GM18508 (cell line): ENCODE data around the gene C16orf96.

Experiments used
- ATAC-seq: cut with Tn5 transposase; IDR thresholded peaks from one replicate; pipeline ENCODE4 v1.9.1; 2021; ENCODE audit warnings: moderate number of reproducible peaks; ENCODE audit not compliant: insufficient read depth, unreplicated experiment

Gene C16orf96

DNA sequence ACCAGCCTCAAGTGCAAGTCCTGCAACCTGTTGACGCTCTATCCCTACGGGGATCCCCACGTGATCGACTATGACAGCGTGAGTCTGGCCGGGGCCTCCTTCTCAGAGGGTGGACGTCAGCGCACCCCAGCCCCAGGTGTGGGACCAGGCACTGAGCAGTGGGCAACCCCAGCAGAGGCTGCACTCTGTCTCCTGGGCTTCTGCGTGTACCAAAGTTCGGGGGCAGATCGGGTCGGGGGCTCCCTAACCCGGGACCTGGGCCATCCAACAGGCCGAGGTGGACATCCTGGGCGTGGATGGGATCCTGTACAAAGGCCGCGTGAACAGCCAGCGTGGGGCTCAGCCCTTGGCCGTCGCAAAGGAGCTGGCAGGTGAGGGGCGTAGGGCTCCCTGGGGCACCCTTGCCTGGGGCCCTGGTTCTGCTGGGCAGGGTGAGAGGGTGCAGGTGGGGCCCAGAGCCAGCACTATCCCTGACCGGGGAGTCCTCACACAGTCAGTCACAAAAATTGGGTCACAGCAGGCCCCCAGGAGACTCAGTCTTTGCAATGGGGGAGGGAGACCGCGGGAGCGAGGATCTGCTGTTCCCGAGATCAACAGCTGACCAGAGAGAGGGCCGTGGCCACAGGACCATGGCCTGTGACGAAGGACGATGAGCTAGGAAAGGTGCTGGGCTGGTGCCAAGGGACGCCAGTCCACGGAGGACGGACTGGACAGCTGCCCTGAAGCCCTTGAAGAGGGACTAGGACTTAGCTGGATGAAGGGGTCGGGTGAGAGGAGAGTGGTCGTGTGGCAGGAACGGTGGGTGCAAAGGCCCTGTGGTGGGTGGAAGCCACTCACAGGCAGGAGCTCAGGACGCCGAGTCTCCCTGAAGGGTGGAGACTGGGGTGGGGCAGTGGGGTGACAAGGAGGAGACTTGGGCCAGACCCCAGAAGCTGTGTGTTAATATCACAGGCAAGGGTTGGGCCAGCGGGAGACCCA lies 38.6 kb downstream of the C16orf96 start:
- no peak for ATAC-seq

DNA sequence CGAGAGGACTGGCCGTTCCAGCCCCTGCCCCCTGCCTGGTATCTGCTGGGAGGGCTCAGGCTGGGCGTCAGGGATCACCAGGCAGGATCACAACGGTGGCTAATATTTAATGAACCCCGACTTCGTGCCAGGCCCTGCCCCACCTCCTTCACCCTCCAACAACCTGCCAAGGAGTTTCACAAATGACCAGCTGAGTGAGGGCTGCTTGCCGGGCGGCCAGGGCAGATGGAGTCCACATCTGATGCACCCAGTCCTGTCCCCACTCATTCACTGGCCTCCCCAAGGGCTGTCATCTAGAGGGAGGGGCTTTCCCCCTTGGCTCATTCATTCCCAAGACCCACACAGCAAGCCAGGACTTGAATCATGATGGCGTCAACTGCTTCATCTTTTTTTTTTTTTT lies 41.0 kb downstream of the C16orf96 start:
- ATAC-seq = no peak

DNA sequence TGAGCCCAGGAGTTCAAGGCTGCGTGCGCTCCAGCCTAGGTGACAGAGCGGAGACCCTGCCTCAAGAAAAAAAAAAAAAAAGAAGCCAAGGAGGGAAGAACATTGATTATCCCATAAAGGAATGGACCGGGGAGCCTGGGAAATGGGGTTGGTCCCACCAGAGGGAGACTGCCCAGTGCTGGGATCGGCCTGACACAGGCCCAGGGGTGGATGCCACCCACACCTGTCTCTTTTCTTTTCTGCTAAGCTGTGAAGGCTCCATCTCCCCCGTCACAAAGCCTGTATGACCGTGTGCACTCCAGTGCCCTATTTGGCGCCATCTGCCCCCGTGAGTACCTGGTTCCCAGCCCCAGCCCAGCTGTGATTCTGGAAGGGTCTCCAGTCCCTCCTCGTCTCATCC lies 42.9 kb downstream of the C16orf96 start:
- ATAC-seq = no peak

DNA sequence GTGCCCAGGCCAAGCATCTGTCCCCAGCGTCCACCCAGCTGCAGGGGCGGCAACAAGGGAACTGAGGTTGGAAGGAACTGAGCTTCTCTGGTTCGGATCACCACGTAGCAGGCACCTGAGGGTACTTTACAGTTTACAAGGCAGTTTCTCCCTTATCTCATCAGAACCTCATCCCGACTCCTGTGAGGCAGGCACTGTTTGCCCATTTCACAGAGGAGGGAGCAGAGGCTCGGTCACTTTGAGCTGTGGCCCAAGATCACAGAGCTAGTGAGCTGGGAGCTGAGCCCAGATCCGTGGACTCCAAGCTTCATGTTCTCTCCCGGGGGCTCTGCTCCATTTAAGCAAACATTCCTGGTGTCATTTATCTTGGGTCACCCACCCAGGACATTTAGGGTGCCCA lies 43.4 kb downstream of the C16orf96 start:
- no peak for ATAC-seq

DNA sequence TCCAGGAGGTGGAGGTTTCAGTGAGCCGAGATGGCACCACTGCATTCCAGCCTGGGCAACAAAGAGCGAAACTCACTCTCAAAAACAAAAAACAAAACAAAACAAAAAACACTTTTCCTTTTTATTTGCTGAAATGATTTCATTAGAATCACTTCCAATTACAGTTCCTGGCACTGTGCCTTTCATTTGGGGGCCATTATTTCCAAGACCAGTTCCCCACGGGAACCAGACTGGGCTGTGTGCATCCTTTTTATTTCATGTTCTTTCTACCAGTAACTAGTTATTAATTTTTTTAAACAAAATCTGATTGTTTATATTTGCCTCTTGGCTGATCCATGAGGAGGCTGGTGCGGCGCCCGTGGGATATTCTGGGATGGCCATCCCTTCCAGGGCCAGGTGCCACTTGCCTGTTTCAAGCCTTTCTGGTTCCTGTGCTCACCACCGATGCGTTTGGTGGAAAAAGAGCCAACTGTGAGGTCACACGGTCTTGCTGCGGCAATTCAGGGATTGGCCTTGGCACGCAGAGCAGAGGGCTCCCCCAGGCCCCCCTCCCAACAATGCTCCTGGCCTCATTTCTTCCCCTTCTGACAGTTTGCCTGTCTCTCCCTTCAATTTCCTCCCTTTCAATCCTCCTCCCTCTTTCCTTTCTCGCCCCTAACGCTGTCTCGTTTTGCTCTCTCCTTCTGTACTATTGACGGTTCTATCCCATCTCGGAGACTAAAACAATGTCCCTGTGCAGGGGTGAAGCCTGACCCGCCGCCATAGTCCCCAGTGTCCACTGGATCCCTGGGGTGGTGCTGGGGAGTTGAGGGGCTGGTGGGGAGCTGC lies 45.1 kb downstream of the C16orf96 start:
- ATAC-seq = no peak

DNA sequence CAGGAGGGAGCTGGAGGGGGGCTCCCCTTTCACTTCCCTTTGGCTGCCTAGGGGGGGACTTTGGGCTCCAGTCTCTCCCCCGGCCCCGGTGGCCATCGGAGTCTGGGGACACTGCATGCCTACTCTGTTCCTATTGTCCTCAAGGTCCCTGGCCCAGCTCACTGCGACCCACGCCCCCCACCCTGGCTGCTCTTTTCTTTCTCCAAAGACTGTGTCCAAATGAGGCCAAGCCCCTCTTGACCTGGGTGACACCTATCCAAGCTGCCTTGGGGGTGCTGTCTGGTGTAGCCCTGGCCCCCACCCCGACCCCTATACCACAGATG lies 45.7 kb downstream of the C16orf96 start:
- no peak for ATAC-seq

DNA sequence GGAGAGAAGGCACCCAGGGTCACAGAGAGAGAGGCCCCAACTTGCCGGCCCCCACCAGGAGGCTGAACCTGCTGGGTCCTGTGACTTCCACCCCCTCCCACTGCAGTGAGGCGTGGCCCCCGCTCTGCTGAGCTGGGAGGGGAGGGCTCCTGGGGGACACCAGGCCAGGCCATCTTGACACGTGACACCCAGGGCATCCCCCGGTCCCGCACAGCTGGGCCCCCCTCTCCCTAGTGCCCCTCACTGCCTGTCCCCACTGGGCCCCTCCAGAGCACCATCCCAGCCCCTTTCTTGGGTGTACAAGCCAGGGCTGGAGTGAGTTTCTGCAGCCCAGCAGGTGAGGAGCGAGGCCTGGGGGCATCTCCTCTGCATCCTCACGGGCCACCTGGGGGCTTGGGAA lies 46.2 kb downstream of the C16orf96 start:
- no peak for ATAC-seq

DNA sequence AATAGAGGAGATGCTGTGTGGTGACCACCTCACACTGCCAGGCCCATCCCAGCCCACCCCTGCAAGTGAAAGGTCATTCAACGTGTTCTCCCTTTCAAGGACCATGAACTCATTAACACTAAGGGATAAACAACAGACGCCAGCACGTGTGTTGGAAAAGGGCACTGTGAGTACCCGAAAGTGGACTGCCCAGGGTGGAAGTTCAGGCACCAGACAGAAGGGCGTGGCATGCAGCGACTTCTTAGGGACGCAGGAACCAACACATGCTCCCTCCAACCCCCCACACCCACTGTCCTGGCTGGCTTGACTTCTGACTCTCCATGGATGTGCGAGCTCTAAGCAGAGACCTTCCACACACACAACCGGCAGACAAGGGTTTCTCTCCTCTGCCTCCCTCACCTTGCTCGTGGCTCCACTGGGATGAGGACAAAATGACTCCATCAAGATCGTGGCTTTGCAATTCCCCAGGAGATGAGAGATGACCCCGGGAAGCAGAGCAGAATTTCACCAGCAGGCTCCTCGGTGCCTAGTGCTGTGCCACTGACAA lies 47.6 kb downstream of the C16orf96 start:
- ATAC-seq = no peak

DNA sequence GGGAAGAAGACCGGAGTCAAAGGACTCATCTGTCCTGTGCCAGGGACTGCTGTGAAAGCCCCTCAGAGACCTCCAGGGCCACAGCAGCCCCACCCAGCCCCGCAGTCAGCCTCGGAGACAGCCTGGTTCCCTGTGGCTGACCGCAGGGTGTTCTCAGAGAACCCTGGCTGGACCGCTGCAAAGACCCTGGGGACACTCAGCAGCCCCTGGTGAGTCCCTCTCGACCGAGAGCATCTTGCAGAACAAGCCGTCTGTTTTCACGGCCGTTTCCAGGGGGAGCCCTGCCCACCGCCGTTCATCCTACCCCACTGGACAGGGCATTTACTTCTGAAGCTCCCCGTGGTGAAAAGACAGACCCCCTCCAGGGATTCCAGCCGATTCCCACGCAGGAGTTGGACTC lies 48.3 kb downstream of the C16orf96 start:
- no peak for ATAC-seq

DNA sequence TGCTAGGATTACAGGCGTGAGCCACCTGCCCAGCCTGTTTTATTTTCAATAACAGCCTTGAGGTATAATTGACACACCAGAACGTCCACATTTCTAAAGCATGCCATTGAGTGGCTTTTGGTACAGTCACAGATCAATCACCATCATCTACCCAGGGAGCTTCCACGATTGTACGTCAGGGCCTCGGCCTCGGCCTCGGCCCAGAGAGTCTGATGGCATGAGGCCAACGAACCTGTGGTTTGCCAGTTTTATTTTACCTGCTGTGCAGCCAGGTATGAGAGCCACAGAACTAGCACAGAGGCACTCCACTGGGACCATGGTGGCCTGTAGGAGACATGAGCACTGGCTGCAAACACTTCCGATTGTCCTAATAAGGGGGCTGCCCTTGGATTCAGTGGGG lies 50.2 kb downstream of the C16orf96 start:
- no peak for ATAC-seq

DNA sequence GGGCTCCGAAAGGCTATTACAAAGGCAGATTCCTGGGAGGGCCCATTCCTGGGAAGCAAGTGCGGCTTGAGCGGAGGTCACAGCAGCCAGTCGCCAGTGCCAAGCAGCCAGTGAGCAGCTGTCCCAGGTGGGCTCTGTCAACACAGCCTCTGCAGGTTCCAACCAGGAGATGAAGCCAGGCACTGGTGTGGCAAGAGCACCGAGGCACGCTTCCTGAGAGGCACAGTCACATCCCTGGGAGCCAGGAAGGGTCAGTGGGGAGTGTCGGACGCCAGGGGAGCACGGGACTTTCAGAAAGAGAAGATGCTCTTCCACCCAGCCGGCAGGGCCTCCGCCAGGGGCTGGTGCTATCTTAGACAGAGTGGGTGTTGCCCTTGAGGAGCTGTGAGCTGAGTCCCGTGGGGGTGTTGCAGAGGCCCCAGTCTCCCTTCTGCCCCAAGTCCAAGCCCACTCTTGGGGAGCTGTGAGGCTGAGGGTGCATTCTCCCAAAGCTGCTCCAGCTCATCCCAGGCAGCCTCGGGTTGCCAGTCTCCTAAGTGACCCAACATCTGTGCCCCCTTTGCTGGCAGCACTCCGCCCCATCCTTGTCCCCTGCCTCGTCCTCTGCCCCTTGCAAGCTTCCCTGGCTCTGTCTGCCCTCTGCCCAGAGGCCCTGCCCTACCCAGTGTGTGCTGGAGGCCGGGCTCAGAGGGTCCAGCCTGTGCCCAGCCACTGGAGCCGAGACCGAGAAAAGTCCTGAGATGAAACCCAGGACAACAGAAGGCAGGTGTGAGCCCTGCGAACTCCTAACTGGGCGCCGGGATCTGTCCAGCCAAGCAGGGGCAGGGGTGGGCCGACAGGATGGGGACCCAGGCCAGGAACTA lies 51.9 kb downstream of the C16orf96 start:
- no peak for ATAC-seq

DNA sequence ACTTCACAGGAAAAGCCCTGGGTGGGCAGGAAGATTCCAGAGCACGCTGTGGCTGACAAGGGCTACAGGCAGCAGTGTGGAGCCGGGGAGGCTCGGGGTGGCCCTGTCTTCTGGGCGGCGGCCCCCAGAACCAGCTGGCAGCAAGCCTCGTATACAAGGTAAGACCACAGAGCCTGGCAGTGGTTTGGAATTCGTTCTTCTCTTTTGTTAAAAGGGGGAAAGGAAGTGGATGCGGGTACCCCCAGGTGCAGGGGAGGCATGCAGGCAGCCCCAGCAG lies 52.5 kb downstream of the C16orf96 start:
- no peak for ATAC-seq

DNA sequence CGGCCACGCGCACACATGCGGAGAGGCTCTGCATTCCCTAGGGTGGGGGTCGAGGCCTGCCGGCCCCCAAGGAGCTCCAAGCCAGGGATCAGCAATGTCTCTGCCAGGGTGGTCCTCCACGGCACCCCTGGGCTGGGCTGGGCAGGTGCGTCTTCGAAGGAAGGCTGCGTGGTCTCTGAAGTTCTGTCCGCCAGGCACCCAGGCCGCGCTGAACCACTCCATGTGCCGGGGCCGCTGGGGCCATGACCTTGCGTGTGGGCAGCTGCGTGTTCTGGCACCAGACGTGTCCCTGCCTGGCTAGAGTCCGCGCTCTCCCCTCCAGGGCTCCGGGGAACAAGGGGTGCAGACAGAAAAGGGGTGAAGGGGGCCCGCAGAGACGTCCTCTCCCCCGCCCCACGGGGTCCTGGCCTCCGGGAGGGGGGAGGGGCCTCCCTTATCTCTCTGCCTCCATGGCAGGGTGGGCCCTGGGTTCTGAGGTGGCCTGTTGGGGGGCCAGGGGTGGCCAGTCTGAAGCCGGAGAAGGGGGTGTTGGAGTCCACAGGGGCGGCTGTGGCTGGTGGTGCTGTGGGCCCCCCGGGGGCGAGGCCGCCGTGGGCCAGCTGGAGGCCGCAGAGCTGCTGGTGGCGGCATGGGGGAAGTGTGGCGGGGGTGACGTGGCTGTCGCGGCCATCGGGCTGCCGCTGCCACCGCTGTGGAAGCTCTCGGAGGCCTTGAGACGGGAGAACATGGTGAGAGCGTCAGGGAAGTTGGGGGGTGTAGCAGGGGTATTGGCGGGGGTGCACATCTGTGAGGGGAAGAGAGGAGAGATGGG lies 53.3 kb downstream of the C16orf96 start:
- no peak for ATAC-seq

DNA sequence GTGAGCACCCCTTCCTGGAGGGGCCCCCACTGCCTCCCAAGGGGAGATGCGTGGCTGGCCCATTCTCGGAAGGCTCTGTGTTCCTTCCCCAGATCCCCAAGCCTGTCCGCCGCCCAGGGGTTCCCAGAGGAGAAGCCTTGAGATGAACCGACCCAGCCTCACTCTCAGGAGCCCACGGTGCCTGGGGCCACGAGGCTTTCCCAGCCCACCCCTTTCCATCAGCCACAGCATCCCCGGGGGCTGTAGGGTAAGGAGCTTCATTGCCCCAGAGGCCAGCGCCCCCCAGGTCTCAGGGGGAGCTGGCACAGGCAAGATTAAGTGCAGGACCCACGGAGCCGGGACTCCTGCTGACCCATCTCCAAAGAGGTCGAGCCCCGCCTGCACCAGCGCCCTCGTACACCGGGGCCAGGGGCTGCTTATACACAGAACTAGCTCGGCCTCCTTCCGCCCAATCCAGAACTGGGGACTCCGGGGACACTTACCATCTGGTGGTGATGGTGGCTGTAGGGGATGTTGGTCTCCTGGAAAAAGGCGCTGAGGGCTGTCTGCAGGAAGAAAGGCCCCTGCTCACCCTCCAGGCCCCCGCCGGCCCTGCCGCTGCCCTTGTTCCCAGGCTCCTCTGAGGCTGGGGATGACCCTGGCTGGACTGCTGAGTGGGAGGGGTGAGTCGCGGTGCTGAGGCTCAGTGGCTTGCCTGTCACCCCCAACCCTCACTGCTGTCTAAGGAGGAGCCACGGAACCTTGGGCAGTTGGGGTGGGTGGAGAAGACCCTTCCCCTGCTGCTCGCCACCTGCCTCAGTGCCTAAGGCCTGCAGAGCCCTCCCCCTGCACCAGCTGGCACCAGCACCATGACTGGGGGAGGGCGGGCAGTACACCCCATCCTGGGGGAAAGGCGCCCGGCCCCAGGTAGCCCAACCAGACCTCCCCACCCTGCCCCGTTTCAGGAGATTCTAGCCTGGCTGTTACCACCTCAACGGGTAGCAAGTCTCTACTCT lies 54.2 kb downstream of the C16orf96 start:
- no peak for ATAC-seq

DNA sequence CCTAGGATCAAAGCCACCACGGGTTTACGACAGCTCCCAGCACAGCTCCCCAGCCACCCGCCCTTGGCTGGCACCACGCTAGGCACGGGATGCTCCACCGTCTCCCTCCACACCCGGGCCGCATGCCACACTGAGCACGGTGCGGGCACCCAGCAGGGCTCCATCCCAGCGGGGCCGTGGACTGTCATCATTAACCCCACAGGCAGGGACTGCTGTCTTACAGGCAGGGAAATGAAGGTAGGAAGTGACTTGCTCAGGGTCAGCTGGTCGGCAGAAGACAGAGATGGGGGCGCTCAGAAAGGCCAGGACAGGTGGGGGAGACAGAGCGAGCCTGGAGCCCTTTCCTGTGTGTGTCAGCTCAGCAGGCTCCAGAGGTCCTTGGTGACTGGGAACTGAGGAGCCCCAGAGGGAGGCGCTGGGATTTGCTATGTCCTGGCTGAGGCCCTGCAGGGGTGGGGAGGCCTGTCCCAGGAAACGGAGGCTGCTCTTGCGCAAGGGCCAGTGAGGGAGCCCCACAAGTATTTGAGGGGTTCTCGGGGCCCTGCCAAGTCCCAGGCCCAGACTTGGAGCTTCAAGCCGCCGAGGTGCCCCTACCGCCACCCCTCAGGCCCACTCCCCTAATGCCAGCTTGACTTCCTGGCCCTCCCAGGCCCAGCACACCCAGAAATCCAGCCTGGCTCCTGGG lies 55.3 kb downstream of the C16orf96 start:
- ATAC-seq = no peak

DNA sequence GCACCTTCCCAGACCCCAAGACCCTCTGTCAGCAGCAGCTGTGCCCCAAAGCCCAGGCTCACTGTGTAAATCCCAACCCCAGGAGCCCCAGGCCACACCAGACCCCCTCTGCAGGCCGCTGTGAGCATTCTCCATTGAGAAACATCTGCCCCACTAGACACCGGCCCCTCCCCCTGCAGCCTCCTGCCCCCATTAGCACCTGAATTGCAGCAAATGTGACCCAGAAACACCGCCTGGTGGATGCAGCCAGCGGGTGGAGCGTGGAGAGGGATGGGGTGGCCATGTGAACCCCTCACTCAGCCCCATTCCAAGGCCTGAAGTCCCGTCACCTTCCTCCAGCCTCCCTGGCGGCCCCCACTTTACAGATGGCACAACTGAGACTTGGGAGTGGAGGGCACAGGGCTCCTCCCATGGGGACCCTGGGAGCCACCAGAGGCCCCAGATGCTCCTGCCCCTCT lies 56.4 kb downstream of the C16orf96 start:
- no peak for ATAC-seq

DNA sequence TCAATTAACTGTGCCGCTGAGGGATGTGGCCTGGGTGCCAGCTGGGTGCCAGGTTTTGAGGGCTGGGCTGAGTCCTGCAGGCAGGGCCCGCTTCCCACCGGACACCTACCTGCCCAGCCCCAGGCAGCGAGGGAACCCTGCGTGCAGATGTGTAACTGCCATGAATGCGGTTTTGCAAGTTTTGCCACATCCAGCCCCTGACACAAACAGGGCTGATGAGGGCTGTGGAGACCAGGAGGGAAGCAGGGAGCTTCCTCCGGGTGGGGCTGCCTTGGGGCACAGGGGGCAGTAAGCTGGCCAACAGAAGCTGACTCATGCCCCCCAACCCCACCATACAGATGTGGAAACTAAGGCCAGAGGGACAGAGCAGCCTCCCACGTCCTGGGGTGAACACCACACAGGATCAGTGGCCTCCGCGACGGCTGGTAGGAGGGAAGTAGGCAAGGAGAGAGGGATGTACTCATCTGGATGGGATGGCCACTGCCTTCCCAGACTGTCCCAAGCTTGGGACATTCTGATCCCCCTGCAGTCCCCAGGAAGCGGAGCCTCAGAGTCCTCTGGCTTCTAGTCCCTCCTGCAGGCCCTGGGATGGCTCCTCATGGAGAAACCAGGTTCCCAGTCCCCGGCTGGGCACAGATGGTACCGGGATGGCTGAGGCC lies 57.0 kb downstream of the C16orf96 start:
- ATAC-seq = no peak
